Keratinocyte (primary cell): ENCODE data around the gene BTBD3. TPM values are rescaled to one million over a fixed set of nuclear protein-coding genes. Genes with fewer than 3 reads are reported as not detected.
A peak's percentile ranks its signal among the peaks of the same experiment; 100 is the strongest.

Source experiments
- DNase-seq: peaks from one replicate; pipeline ENCODE4 v3.0.0-alpha.2; 2011; ENCODE audit warnings: low read depth, missing footprints, low spot score
- FAIRE-seq: peaks from 2 replicates; lab custom pipeline; 2011; peaks lifted over from hg19 to GRCh38; lab: Jason Lieb, UNC
- H2AFZ ChIP-seq: 2 replicates; pipeline ENCODE4 v1.6.0; 2012; ENCODE audit warnings: low read length, control low read depth, inconsistent platforms; ENCODE audit not compliant: control insufficient read depth
- H3K27ac ChIP-seq: 2 replicates; pipeline ENCODE4 v1.5.1; 2011; ENCODE audit warnings: low read length; ENCODE audit not compliant: control insufficient read depth, insufficient read depth
- H3K27me3 ChIP-seq: 3 replicates; pipeline ENCODE4 v1.6.0; 2011; ENCODE audit warnings: low read length; ENCODE audit not compliant: control insufficient read depth, insufficient read depth; ENCODE audit errors: extremely low read depth
- H3K36me3 ChIP-seq, 2 experiments: 2 replicates in 1 of 2; 3 replicates in 1 of 2; pipeline ENCODE4 v1.5.1; 2011; ENCODE audit warnings: low read length in 2 of 2, mild to moderate bottlenecking in 1 of 2; ENCODE audit not compliant: control insufficient read depth in 2 of 2, insufficient read depth in 2 of 2; ENCODE audit errors: extremely low read depth in 1 of 2
- H3K4me1 ChIP-seq: 3 replicates; pipeline ENCODE4 v1.5.1; 2011; ENCODE audit warnings: low read length; ENCODE audit not compliant: control insufficient read depth, insufficient read depth; ENCODE audit errors: extremely low read depth
- H3K4me2 ChIP-seq: 3 replicates; pipeline ENCODE4 v1.6.0; 2011; ENCODE audit warnings: low read depth, low read length; ENCODE audit not compliant: control insufficient read depth, insufficient read depth; ENCODE audit errors: extremely low read depth
- H3K4me3 ChIP-seq, 3 experiments: fragments of 200-600 bp in 1 of 3; sonication (generic) in 1 of 3; 2 replicates in 2 of 3; 3 replicates in 1 of 3; pipeline ENCODE4 v1.5.1; 2011 to 2016; ENCODE audit warnings: low read length in 3 of 3, mild to moderate bottlenecking in 3 of 3, control low read depth in 2 of 3, inconsistent platforms in 1 of 3, low read depth in 1 of 3, mixed read lengths in 1 of 3, mixed run types in 1 of 3, moderate library complexity in 1 of 3; ENCODE audit not compliant: control insufficient read depth in 2 of 3, insufficient read depth in 2 of 3; ENCODE audit errors: extremely low read depth in 1 of 3
- H3K79me2 ChIP-seq: 2 replicates; pipeline ENCODE4 v1.6.0; 2012; ENCODE audit warnings: low read length; ENCODE audit not compliant: control insufficient read depth, insufficient read depth
- H3K9ac ChIP-seq: 3 replicates; pipeline ENCODE4 v1.6.0; 2011; ENCODE audit warnings: low read length; ENCODE audit not compliant: control insufficient read depth, insufficient read depth; ENCODE audit errors: extremely low read depth
- H3K9me1 ChIP-seq: 3 replicates; pipeline ENCODE4 v1.6.0; 2011; ENCODE audit warnings: low read length; ENCODE audit not compliant: control insufficient read depth, insufficient read depth; ENCODE audit errors: extremely low read depth
- H3K9me3 ChIP-seq: 2 replicates; pipeline ENCODE4 v1.5.1; 2012; ENCODE audit warnings: low read depth, low read length; ENCODE audit not compliant: control insufficient read depth
- H4K20me1 ChIP-seq: 3 replicates; pipeline ENCODE4 v1.6.0; 2011; ENCODE audit warnings: low read length; ENCODE audit not compliant: control insufficient read depth, insufficient read depth; ENCODE audit errors: extremely low read depth
- EZH2 ChIP-seq: IDR thresholded peaks from one replicate; pipeline ENCODE4 v1.6.1; 2012; ENCODE audit warnings: inconsistent platforms, mild to moderate bottlenecking, low read length, moderate library complexity
- dilution Hi-C: fragments of 300-500 bp; cut with MboI; formaldehyde crosslinking; loops from one replicate; pipeline ENCODE4 v1.7.0; 2020; ENCODE audit warnings: low sequenced_read_pairs; ENCODE audit not compliant: extremely low pct_ligation_motif_present
- polyA plus RNA-seq, 5 experiments: library from polyadenylated mRNA; depleted of rRNA in 3 of 5; stranded (reverse) in 3 of 5; stranded (forward) in 1 of 5; unstranded in 1 of 5; fragments of >200 nt; gene quantifications; 1 replicate in 1 of 5; 2 replicates in 3 of 5; 3 replicates in 1 of 5; pipeline versions ENCODE4 v1.2.1 to v1.2.3, GENCODE V29; 2011 to 2012; ENCODE audit warnings: missing spikeins in 2 of 5, low read depth in 1 of 5, low replicate concordance in 1 of 5
- TF ChIP-seq, protein P1 (sequence below), 3 experiments: IDR thresholded peaks in 1 of 3; conservative IDR thresholded peaks in 1 of 3; optimal IDR thresholded peaks in 1 of 3; 2 replicates in 2 of 3; 3 replicates in 1 of 3; pipeline versions ENCODE3 to v1.5.1; 2011; ENCODE audit warnings: low read length in 3 of 3, mild to moderate bottlenecking in 3 of 3, moderate library complexity in 2 of 3, control low read depth in 1 of 3, inconsistent platforms in 1 of 3; ENCODE audit not compliant: insufficient read depth in 2 of 3; ENCODE audit errors: extremely low read depth in 1 of 3

Gene BTBD3
- polyA plus RNA-seq, 1 donor (not counting 4 experiments of a cell fraction or from before 2014, with no cell fraction given): 29.5 TPM

DNA sequence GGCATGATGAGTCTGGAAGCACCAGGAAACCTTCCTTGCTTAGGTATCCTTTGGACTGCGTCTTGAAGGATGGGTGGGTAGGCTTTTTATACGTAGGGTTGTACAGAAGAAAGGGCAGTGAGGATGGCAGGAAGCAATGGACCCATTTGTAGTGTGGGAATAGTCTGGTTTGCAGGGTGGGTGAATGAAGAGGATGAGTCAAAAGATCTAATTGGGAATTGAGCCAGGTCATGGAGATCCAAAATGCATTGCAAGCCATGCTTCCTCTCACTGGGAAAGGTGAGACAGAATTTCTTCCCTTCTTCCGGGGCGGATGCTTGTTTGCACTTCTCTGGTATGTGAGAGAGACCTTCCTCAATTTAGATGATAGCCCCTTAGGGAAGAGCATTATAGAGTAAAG lies 10.1 kb upstream of the BTBD3 start:
- peaks cover 3% of the 10 kb centered on the region for H4K20me1 ChIP-seq

DNA sequence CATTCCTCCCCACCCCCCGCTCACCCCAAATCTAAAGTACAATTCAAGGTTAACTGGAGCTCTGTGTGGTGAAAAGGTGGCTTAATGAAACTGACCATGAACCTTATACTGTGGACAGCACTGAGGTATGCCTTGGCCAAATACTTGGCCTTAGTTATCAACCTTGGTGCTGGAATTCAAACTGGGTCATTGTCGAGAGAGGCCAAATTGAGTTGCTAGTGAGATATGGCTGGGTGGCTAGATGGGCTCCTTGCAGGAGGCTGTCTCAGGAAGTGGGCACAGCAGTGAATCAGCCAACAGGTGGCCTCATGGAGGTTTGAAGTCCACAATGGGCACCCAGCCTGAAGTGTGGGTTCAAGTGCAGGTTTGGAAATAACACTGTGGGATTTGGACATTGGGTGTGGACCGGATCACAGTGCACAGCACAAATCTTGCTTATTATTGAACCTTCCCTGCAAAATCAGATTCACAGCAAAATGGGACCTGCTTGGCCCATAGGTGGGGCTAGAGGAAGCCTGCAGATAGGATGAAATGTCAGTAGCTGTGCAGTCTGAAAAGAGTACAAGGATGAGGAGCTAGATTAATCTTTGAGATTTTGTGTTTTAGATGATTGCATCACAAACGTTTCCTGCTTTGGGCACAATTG lies 5.6 kb upstream of the BTBD3 start:
- Histone ChIP-seq H3K4me2 (peak overlapping the region; percentile 77), H3K4me3 (no peak overlapping the region), H3K9ac (no peak overlapping the region), H4K20me1 (peaks cover 3% of the 10 kb centered on the region), H3K9me3 (no peaks in the 10 kb centered on the region), H3K27me3 (no peaks in the 10 kb centered on the region), H3K27ac (no peak overlapping the region), H2AFZ (no peak overlapping the region), H3K36me3 (no peaks in the 10 kb centered on the region), H3K79me2 (peaks cover 78% of the 10 kb centered on the region), H3K4me1 (peaks cover 45% of the 10 kb centered on the region), H3K9me1 (no peaks in the 10 kb centered on the region)
- no peak for DNase-seq
- FAIRE-seq: peak; percentile 87
- TF ChIP-seq, protein P1, sequence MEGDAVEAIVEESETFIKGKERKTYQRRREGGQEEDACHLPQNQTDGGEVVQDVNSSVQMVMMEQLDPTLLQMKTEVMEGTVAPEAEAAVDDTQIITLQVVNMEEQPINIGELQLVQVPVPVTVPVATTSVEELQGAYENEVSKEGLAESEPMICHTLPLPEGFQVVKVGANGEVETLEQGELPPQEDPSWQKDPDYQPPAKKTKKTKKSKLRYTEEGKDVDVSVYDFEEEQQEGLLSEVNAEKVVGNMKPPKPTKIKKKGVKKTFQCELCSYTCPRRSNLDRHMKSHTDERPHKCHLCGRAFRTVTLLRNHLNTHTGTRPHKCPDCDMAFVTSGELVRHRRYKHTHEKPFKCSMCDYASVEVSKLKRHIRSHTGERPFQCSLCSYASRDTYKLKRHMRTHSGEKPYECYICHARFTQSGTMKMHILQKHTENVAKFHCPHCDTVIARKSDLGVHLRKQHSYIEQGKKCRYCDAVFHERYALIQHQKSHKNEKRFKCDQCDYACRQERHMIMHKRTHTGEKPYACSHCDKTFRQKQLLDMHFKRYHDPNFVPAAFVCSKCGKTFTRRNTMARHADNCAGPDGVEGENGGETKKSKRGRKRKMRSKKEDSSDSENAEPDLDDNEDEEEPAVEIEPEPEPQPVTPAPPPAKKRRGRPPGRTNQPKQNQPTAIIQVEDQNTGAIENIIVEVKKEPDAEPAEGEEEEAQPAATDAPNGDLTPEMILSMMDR (optimal IDR thresholded peaks at IDR 0.05 in 1 of 3, IDR thresholded peaks at IDR 0.05 in 1 of 3, conservative IDR thresholded peaks at IDR 0.05 in 1 of 3; ENCODE audit: extremely low read depth in 1 of 3, insufficient read depth in 2 of 3, low read length in 3 of 3): peak; percentile 61 to 71 (median 68)
- TF ChIP-seq EZH2: no peak
- dilution Hi-C loops: no loop called here

More for the DNA sequence above, 10.1 kb upstream of the BTBD3 start:
- DNase-seq: no peak
- H3K4me1 ChIP-seq: peaks cover 30% of the 10 kb centered on the region
- H3K4me2 ChIP-seq: peak overlapping the region; percentile 87
- peaks cover 75% of the 10 kb centered on the region for H3K79me2 ChIP-seq
- H3K27me3 ChIP-seq: no peaks in the 10 kb centered on the region
- H3K9ac ChIP-seq: no peak overlapping the region
- H2AFZ ChIP-seq: no peak overlapping the region
- peak; percentile 98 for FAIRE-seq
- no peaks in the 10 kb centered on the region for H3K9me3 ChIP-seq
- no peak for TF ChIP-seq EZH2
- TF ChIP-seq, protein P1 (optimal IDR thresholded peaks at IDR 0.05 in 1 of 3, IDR thresholded peaks at IDR 0.05 in 1 of 3, conservative IDR thresholded peaks at IDR 0.05 in 1 of 3; ENCODE audit: extremely low read depth in 1 of 3, insufficient read depth in 2 of 3, low read length in 3 of 3): no peak
- dilution Hi-C loops: no loop called here
- H3K36me3 ChIP-seq: no peaks in the 10 kb centered on the region
- H3K27ac ChIP-seq: peak overlapping the region; percentile 86
- H3K4me3 ChIP-seq: peak overlapping the region in 2 of 3 experiments; percentile 9 to 55
- no peaks in the 10 kb centered on the region for H3K9me1 ChIP-seq
